Stimulated activated CD4-positive, alpha-beta T cell treated with anti-CD3 and anti-CD28 coated beads, Interleukin-4, amount 100 ng/mL, for 1 hour (primary cell): ENCODE data around the gene SCP2.

Experiments used
- DNase-seq: peaks from one replicate; pipeline ENCODE4 v3.0.0-alpha.2; 2020

The SCP2 gene

GRCh38 chr1:53046930-53047329 is 119.9 kb downstream of the SCP2 start:
- DNase-seq, result no peak

GRCh38 chr1:53047737-53048736 is 121.0 kb downstream of the SCP2 start:
- DNase-seq, result no peak

- no peak for DNase-seq
Observed at GRCh38 chr1:53048960-53049573, 122.0 kb downstream of the SCP2 start.

GRCh38 chr1:53049574-53049967 is 122.5 kb downstream of the SCP2 start:
- no peak for DNase-seq

- no peak for DNase-seq
Observed at GRCh38 chr1:53050310-53050709, 123.2 kb downstream of the SCP2 start.

GRCh38 chr1:53051676-53052075 is 124.6 kb downstream of the SCP2 start:
- DNase-seq, result no peak

- DNase-seq, result no peak
Observed at GRCh38 chr1:53057127-53057526, 130.1 kb downstream of the SCP2 start.

GRCh38 chr1:53060579-53060978 is 133.5 kb downstream of the SCP2 start:
- DNase-seq, result no peak

- DNase-seq, result no peak
Observed at GRCh38 chr1:53061123-53061858, 134.2 kb downstream of the SCP2 start.

- no peak for DNase-seq
Observed at GRCh38 chr1:53061859-53062707, 135.0 kb downstream of the SCP2 start, which contains the start of gene PODN. Gene PODN, plus strand, starts transcription at chr1:53062213. Its CDS starts 7,643 bp downstream, at chr1:53069856.

GRCh38 chr1:53062708-53063591 is 135.9 kb downstream of the SCP2 start:
- DNase-seq, result no peak

- no peak for DNase-seq
Observed at GRCh38 chr1:53063744-53064515, 136.9 kb downstream of the SCP2 start.

- DNase-seq, result no peak
Observed at GRCh38 chr1:53065391-53065790, 138.3 kb downstream of the SCP2 start.

- DNase-seq, result no peak
Observed at GRCh38 chr1:53066488-53066887, 139.4 kb downstream of the SCP2 start.

GRCh38 chr1:53066891-53067738 is 140.0 kb downstream of the SCP2 start:
- no peak for DNase-seq

- no peak for DNase-seq
Observed at GRCh38 chr1:53067886-53068285, 140.8 kb downstream of the SCP2 start.

- DNase-seq, result no peak
Observed at GRCh38 chr1:53068314-53069099, 141.4 kb downstream of the SCP2 start.

GRCh38 chr1:53069265-53069662 is 142.2 kb downstream of the SCP2 start:
- no peak for DNase-seq
